PFSK-1 (cell line): ENCODE measurements around the gene PLEKHH1.

Source experiments
- REST ChIP-seq, 2 experiments: IDR thresholded peaks; 2 replicates each; pipeline versions ENCODE4 v1.6.1 to v1.8.0; 2011 to 2012; ENCODE audit warnings: low read depth in 2 of 2, low read length in 2 of 2, control low read depth in 1 of 2, inconsistent platforms in 1 of 2, mild to moderate bottlenecking in 1 of 2, moderate library complexity in 1 of 2; ENCODE audit not compliant: insufficient read depth in 1 of 2
- SIN3A ChIP-seq: IDR thresholded peaks from 2 replicates; pipeline ENCODE4 v1.6.1; 2012; ENCODE audit warnings: mild to moderate bottlenecking, low read length, moderate library complexity, borderline replicate concordance; ENCODE audit not compliant: insufficient read depth

- TF ChIP-seq SIN3A: no peak
- no peak for TF ChIP-seq REST (IDR thresholded peaks at IDR 0.05; ENCODE audit: insufficient read depth in 1 of 2, low read depth in 2 of 2, low read length in 2 of 2)
These were observed 20.5 kb downstream of the PLEKHH1 start for GRCh38 chr14:67553547-67553946.
